HG03354 (cell line): ENCODE data around the gene GPR35.

ENCODE experiments used
- ATAC-seq: cut with Tn5 transposase; IDR thresholded peaks from one replicate; pipeline ENCODE4 v1.9.1; 2021; ENCODE audit warnings: mild to moderate bottlenecking; ENCODE audit not compliant: unreplicated experiment, poor library complexity, severe bottlenecking

GPR35 gene

DNA sequence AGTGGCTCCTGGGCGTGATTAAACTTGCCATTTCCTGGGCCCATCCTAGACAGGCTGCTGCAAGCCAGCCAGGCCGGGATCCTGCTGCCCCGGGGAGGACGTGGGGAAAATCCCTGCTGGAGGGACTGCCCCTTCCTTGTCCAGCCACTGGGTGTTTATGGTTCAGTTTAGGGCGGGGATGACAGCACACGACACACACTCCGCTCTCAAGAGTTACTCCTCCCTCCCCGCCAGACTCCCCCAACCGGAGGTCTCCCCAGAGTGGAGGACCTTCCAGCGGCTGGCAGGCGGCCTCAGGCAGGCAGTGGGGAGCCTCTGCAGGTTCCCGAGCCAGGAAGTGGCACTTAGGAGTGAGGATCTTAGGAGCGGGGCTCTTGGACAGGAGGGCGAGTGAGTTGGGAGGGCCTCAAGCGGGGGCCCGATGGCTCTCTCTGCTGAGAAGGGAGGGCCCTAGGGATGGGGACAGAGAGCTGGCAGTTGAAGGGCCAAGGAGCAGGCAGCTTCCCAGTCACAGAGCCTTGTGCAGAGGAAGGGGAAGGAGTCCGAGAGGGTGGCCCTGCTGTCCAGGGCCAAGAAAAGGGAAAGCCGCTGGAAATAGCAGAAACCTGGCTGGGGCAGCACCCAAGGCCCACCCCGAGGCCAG lies 5.7 kb upstream of the GPR35 start:
- no peak for ATAC-seq

DNA sequence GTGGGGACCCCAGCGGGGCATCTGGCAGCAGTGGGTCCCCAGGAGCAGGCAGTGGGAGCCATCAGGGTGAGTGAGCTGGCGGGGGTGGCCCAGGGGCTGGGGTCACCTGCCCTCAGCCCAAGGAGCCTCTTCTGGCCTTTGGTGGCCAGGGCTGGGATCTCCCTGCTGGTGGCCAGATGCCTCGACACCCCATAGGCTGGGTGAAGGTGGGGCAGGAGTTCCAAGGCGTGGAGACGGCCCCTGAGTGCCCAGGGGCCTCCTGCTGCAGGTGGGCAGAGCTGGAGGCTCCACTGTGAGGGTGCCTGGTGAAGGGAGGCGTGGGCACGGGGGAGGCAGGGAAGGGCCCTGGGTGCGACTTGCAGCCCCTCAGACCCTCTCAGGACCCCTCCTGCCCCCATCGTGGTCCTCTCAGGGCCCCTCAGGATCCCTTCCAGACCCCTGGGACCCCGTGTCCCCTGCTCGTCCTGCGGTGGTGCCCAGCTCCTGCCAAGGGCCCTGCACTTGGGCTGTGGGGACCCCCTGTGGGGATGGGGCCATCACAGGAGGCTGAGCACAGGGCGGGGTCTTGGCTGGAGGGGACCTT lies 5.0 kb upstream of the GPR35 start:
- ATAC-seq: no peak

DNA sequence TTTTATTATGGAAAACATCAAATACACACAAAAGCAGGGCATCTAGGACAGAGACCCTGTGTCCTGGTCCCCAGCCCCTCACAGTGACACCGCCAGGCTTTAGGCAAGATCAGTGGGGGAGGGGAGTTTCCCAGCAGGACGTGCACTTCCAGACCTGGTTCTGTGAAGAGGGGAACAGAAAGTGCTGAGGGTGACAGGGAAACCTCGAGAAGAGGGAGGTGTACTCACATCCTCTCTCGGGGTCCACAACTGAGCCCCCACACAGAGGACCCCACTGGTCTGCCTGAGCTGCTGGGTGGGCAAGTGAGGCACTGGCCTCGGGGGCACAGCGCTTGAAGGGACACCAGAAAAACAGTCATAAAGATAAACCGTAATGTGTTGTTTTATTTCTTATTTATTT lies 4.4 kb upstream of the GPR35 start:
- no peak for ATAC-seq

DNA sequence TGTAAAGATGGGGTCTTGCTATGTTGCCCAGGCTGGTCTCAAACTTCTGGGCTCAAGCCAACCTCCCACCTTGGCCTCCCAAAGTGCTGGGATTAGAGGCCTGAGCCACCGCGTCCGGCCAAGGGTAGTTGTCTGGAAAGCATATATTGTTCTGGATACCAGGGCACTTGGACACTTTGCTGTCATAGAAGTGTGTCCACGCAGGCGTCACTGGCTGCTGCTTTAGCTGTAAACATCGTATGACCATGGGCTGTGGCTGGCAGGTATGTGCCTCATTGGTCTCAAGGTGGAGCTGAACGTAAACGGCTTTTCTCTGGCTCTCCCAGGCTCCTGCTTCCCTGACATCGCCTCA lies 3.2 kb upstream of the GPR35 start:
- ATAC-seq: no peak

DNA sequence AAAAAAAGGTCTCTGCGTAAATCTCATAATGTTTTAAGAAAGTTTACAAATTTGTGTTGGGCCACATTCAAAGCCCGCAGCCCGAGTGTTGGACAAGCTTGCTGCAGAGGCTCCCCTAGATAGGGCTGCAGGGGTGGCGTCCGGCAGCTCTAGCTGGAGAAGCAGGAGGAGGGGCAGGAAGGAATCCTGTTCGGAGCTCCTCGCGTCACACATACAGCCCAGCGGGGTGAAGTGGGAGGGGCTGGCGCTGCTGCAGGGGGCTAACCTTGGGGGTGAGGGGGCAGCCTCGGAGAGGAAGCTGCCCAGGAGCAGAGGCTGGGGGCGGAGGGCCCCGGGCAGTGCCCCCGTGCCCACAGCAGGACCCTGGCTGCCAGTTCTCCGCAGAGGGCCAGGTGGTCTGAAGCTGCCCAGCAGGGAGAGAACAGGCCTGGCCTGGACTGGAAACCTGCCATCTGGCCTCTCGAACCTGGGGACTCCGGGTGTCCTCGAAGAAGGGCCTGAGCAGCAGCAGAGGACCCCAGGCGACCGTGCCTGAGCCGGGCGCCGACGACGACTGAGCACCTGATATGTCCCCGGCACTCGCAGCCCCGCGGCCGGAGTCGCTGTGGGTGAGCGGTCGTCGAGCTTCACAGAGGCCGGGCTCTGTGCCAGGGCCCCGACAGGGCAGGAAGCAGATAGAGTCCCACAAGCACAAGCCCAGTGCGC lies 2.6 kb upstream of the GPR35 start:
- ATAC-seq: no peak

DNA sequence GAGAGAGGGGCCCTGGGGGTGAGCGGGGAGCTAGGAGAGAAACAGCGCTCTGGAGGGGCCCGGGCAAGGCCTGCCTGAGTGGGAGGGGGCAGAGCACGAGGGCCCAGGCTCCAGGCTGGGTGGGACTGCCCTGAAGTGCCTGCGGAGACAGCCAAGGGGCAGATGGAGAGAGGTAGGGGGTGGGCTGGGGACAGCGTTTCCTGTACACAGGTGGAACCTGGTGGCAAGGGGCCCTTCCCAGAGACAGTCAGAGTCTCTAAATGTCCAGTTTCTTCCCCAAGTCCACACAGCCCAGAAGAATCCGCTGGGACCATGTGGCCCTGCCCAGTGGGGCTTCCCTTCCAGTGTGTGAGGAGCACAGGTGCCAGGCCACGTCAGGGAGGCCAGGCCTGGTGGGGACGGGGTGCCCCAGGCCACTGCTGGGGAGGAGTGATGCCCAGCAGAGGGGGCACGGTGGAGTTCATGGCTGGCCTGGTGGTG lies 1.7 kb upstream of the GPR35 start:
- ATAC-seq: no peak

DNA sequence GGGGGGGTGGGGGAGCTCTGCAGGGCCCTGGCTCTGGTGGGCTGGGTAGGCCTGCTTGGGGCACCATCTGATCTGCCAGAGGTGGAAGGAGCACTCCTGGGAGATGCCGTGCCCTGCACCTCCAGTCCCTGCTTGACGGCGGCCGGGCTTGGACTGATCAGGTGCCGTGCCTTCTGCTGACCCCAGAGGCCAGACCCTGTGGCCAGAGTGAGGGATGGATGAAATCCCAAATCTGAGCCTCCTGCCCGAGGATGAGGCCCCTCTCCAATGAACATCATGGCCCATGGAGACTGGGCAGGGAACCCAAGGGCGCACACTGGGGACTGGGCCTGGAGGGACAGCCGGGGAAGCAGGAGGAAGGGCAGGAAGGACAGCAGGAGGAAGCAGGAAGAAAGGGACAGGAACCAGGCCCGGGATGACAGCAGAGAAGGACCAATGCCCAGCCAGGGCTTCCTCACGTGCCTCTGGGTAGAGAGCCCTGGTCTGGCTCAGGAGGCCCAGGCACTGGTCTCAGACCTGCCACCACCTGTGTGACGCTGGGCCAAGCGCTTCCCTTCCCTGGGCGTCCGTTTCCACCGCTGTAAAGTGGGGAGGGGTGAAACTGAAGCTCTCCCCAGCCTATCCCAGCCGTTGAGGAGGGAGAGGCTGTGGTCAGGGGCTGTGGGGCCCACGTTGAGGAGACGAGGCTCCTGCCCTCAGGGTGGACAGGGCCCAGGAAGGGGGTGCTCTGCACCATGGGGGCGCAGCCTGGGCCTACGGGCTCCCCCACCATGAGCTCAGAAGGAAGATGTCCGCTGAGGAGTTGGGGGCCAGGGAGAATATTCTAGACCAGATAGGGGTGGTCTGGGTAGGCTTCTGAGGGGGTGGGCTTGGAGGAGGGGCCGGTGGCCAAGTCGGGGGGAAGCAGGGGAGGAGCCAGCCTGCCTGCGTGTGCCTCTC lies 1.0 kb upstream of the GPR35 start:
- no peak for ATAC-seq

DNA sequence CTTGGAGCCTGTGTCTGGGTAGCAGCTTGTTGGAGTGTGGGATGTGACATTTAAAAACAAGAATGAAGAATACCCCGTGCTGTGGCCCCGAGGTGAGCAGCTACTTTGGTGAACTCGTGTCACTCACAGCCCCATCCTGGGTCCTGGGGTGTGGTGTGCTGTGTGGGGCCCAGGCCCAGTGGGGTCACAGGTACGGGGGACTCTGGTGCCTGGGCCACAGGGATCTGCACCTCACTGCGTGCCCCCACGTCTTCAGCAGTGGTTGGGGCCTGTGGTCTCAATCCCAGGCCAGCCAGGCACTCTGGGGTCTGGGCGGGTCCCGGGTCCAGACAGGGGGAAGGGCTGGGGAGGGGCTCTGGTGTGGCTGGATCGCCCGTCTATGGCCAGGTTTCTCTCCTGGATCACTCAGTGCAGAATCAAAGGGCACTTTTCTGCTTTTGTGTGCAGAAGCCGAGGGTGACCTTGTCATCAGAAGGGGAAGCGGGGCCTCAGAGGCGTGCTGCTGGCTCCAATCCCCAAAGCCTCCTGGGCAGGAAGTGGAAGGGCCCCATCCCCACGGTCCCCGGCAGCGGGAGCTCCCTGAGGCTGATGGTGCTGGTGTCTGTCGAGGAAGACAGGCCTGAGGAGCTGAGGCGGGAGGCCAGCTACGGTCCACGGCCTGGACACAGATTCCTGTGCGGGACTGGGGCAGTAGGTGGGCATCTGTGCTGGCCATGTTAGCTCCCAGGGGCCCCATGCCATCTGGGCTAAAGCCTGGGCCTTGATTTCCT lies 1.4 kb downstream of the GPR35 start:
- ATAC-seq: no peak

DNA sequence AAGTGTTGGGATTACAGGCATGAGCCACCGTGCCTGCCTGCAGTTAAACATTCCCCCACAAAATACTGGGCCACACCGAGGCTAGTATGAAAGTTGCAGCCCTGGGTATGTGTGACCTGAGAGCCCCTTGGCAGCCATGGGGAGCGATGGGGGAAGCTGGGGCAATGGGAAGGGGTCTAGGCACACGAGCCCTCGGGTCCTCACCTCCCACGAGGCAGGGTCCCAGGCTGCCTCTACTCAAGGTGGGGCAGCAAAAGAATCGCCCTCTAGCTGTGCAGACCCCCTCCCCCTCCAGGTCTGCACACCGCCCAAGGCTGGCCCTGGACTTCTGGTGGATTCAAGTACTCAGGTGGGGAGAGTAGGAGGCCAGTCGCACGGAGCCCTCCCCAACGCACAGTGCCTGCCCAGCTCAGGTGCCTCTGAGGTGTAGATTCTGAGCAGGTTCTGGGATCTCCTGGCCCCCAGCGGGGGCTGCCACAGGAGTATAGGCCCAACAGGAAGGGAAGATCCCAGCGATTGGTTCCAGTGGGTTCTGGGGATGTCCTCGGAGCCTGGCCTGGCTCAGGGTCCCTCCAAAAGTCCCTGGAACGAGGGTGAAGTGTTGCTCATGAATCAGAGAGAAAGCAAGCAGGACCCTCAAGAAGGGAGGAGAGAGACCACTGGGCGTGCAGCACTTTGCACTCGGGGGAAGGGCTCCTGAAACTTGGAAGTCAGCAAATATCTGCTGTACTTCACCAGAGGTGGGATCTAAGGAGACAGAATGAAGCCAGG lies 2.6 kb downstream of the GPR35 start:
- ATAC-seq: no peak

DNA sequence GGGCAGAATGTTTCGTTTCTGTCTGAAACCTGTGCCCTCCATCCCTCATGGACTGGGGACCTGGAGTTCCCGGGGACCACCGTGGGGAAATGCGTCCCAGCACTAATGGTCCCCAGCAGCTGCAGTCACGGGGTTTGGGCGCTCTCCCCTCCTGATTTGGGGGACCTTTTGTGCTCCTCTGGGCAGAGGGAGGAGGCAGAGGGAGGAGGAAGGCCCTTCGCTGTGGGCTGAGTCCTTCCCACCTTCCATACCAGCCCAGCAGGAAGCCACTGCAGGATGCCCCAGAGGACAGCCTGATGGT lies 3.2 kb downstream of the GPR35 start:
- ATAC-seq: no peak

DNA sequence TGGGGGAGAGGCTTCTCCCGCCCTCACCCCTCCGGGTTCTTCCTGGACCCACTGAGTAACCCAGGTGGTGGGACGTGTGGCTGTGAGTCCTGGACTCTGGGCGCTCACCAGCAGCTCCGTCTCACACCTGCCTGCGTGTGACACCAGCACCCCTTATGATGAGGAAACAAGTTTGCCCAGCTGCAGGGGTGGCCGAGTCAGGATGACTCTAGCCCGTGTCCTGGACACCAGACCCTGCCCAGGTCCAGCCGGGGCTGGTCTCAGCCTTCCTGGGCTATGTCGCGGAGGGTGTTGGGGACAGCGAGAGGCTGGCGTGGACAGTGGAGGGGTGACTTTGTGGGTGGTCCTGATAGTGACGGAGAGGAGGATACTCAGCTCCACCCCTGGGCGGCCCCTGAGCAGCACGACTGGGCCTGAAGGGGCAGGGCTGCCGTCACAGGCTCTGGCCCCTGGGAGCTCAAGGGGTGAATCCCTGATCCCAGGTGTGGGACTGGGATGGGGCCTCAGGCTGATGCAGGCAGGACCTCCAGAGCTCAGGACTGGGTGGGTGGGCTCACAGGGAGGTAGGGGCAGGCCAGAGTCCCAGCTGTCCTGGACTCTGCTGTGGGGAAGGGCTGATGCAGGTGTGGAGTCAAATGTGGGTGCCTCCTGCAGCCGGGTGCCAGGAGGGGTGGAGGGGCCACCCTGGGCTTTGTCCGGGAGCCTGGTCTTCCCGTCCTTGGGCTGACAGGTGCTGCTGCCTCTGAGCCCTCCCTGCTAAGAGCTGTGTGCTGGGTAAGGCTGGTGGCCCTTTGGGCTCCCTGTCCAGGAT lies 3.7 kb downstream of the GPR35 start:
- ATAC-seq: no peak

DNA sequence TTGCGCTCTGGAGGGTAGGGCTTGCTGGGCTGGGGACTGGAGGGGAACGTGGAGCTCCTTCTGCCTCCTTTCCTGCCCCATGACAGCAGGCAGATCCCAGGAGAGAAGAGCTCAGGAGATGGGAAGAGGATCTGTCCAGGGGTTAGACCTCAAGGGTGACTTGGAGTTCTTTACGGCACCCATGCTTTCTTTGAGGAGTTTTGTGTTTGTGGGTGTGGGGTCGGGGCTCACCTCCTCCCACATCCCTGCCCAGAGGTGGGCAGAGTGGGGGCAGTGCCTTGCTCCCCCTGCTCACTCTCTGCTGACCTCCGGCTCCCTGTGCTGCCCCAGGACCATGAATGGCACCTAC lies 4.3 kb downstream of the GPR35 start:
- ATAC-seq: no peak

DNA sequence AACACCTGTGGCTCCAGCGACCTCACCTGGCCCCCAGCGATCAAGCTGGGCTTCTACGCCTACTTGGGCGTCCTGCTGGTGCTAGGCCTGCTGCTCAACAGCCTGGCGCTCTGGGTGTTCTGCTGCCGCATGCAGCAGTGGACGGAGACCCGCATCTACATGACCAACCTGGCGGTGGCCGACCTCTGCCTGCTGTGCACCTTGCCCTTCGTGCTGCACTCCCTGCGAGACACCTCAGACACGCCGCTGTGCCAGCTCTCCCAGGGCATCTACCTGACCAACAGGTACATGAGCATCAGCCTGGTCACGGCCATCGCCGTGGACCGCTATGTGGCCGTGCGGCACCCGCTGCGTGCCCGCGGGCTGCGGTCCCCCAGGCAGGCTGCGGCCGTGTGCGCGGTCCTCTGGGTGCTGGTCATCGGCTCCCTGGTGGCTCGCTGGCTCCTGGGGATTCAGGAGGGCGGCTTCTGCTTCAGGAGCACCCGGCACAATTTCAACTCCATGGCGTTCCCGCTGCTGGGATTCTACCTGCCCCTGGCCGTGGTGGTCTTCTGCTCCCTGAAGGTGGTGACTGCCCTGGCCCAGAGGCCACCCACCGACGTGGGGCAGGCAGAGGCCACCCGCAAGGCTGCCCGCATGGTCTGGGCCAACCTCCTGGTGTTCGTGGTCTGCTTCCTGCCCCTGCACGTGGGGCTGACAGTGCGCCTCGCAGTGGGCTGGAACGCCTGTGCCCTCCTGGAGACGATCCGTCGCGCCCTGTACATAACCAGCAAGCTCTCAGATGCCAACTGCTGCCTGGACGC lies 4.9 kb downstream of the GPR35 start:
- no peak for ATAC-seq

DNA sequence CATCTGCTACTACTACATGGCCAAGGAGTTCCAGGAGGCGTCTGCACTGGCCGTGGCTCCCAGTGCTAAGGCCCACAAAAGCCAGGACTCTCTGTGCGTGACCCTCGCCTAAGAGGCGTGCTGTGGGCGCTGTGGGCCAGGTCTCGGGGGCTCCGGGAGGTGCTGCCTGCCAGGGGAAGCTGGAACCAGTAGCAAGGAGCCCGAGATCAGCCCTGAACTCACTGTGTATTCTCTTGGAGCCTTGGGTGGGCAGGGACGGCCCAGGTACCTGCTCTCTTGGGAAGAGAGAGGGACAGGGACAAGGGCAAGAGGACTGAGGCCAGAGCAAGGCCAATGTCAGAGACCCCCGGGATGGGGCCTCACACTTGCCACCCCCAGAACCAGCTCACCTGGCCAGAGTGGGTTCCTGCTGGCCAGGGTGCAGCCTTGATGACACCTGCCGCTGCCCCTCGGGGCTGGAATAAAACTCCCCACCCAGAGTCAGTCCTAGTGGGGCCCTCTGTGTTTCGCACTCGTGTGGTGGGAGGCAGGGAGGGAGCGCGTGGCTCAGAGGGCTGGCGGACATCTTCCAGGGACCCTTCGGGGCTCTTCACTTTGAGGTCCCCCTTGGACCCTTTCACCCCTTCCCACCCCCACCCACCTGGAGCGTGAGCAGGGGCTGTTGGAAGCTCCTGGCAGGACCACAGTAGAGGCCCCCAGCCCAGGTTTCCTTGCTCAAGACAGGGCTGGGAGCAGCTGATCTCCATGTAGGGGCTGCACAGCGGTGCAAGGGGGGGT lies 5.7 kb downstream of the GPR35 start:
- ATAC-seq: no peak

DNA sequence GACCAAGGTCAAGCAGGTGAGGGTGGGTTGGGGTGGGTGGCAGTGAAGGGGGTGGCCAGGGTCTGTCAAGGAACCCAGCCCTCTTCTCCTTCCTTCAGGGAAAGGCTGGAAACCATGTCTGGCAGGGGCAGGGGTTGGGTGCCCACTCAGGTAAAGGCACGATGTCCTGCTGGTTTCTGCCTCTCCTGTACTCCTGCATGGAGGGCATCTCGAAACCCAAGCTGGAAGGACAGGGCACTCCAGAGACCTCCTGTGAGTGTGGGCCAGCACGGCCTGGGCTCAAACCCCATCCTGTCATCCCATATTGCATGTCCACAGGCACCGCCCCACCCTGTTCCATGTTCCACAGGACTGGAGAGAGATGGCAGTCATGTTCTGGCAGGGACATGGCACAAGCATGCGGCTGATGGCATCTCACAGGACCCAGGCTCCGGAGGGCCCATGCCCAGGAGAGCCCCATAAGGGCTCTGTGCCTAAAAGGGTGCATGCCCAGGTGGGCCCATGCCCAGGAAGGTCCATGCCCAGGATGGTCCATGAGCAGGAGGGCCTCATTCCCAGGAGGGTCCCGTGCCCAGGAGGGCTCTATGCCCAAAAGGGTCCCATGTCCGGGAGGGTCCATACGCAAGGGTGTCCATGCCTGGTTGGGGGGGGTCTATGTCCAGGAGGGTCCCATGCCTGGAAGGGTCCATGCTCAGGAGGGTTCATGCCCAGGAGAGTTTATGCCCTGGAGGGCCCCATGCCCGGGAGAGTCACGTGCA lies 6.4 kb downstream of the GPR35 start:
- ATAC-seq: no peak

DNA sequence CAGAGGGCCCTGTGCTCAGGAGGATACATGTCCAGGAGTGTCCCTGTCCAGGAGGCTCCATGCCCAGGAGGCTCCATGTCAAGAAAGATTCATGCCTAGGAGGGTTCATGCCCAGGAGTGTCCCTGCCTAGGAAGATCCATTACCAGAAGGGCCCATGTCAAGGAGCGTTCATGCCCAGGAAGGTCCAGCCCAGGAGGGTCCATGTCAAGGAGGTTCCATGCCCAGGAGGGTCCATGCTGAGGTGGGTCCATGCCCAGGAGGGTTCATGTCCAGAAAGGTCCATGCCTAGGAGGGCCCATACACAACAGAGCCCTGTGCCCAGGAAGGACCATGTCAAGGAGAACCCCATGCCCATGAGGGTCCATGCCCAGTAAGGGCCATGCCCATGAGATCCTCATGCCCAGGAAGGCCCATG lies 7.0 kb downstream of the GPR35 start:
- no peak for ATAC-seq
